ENCODE results near the gene IL1F10.

The IL1F10 gene

GRCh38 chr2:113050921-113051895 lies 16.6 kb upstream of the IL1F10 start:
- no peak for TF ChIP-seq GATA2 (IDR thresholded peaks at IDR 0.05; ENCODE audit: low read depth, low read length)
- TF ChIP-seq GATA3 (IDR thresholded peaks at IDR 0.05; ENCODE audit: low read depth, low read length), result no peak

GRCh38 chr2:113052396-113052917 lies 15.3 kb upstream of the IL1F10 start, which contains the start of gene IL36B:
TSS of gene IL36B (minus strand) at chr2:113052867.
- no peak for TF ChIP-seq GATA3 (IDR thresholded peaks at IDR 0.05; ENCODE audit: low read depth, low read length)
- no peak for TF ChIP-seq GATA2 (IDR thresholded peaks at IDR 0.05; ENCODE audit: low read depth, low read length)

- TF ChIP-seq GATA2 (IDR thresholded peaks at IDR 0.05; ENCODE audit: low read depth, low read length) (no peak), GATA3 (IDR thresholded peaks at IDR 0.05; ENCODE audit: low read depth, low read length) (no peak)
Observed at GRCh38 chr2:113053666-113054065, 14.1 kb upstream of the IL1F10 start.

GRCh38 chr2:113054066-113054465 lies 13.7 kb upstream of the IL1F10 start:
- no peak for TF ChIP-seq GATA3 (IDR thresholded peaks at IDR 0.05; ENCODE audit: low read depth, low read length)
- TF ChIP-seq GATA2 (IDR thresholded peaks at IDR 0.05; ENCODE audit: low read depth, low read length), result no peak

- TF ChIP-seq GATA3 (IDR thresholded peaks at IDR 0.05; ENCODE audit: low read depth, low read length) (no peak), GATA2 (IDR thresholded peaks at IDR 0.05; ENCODE audit: low read depth, low read length) (no peak)
Observed at GRCh38 chr2:113056521-113056920, 11.2 kb upstream of the IL1F10 start.

GRCh38 chr2:113057117-113057516 lies 10.7 kb upstream of the IL1F10 start:
- TF ChIP-seq GATA2 (IDR thresholded peaks at IDR 0.05; ENCODE audit: low read depth, low read length) (no peak), GATA3 (IDR thresholded peaks at IDR 0.05; ENCODE audit: low read depth, low read length) (no peak)

- no peak for TF ChIP-seq GATA3 (IDR thresholded peaks at IDR 0.05; ENCODE audit: low read depth, low read length)
- TF ChIP-seq GATA2 (IDR thresholded peaks at IDR 0.05; ENCODE audit: low read depth, low read length), result no peak
Observed at GRCh38 chr2:113058411-113058994, 9.3 kb upstream of the IL1F10 start.

GRCh38 chr2:113058998-113059960 lies 8.5 kb upstream of the IL1F10 start, which contains the start of gene IL36RN:
TSS of gene IL36RN (plus strand) at chr2:113059198. CDS start at chr2:113059439, 241 bp downstream.
- TF ChIP-seq GATA2 (IDR thresholded peaks at IDR 0.05; ENCODE audit: low read depth, low read length), result no peak
- TF ChIP-seq GATA3 (IDR thresholded peaks at IDR 0.05; ENCODE audit: low read depth, low read length), result no peak

GRCh38 chr2:113060396-113060795 lies 7.4 kb upstream of the IL1F10 start:
- no peak for TF ChIP-seq GATA2 (IDR thresholded peaks at IDR 0.05; ENCODE audit: low read depth, low read length)
- no peak for TF ChIP-seq GATA3 (IDR thresholded peaks at IDR 0.05; ENCODE audit: low read depth, low read length)

GRCh38 chr2:113060796-113061195 lies 7.0 kb upstream of the IL1F10 start:
- no peak for TF ChIP-seq GATA2 (IDR thresholded peaks at IDR 0.05; ENCODE audit: low read depth, low read length)
- TF ChIP-seq GATA3 (IDR thresholded peaks at IDR 0.05; ENCODE audit: low read depth, low read length), result no peak

GRCh38 chr2:113061241-113061640 lies 6.5 kb upstream of the IL1F10 start:
- TF ChIP-seq GATA3 (IDR thresholded peaks at IDR 0.05; ENCODE audit: low read depth, low read length) (no peak), GATA2 (IDR thresholded peaks at IDR 0.05; ENCODE audit: low read depth, low read length) (no peak)

GRCh38 chr2:113061896-113062770 lies 5.6 kb upstream of the IL1F10 start:
- TF ChIP-seq GATA3 (IDR thresholded peaks at IDR 0.05; ENCODE audit: low read depth, low read length) (no peak), GATA2 (IDR thresholded peaks at IDR 0.05; ENCODE audit: low read depth, low read length) (no peak)

Data from SH-SY5Y (cell line).